Activated CD4-positive, alpha-beta T cell treated with anti-CD3 and anti-CD28 coated beads for 36 hours (primary cell): ENCODE results near the gene CUX1. TPM values are rescaled to one million over a fixed set of nuclear protein-coding genes. Genes with fewer than 3 reads are reported as not detected.
"Not testable (repeated sequence)": the region's sequence is repeated elsewhere in the genome, so short reads cannot be mapped to it uniquely, and the experiment has no call there.

ENCODE experiments used
- ATAC-seq: fragments of 200-7000 bp; cut with Tn5 transposase; one replicate; pipeline ENCODE4 v1.10.0; 2021; ENCODE audit warnings: mild to moderate bottlenecking, moderate library complexity
- CTCF ChIA-PET: fragments of 350-600 bp; sonication (Branson Sonifier 250); formaldehyde crosslinking; loops from one replicate; lab custom pipeline; 2021; ENCODE audit warnings: antibody characterized with exemption; lab: Charles Lee
- POLR2A ChIA-PET: fragments of 350-600 bp; sonication (Branson Sonifier 250); formaldehyde crosslinking; loops from one replicate; lab custom pipeline; 2021; ENCODE audit warnings: antibody characterized with exemption, inconsistent platforms; lab: Charles Lee
- DNase-seq: peaks from one replicate; pipeline ENCODE4 v3.0.0-alpha.2; 2020
- H3K27ac Mint-ChIP-seq: one replicate; pipeline ENCODE4 v1.8.0; 2021; ENCODE audit warnings: mixed read lengths
- H3K27me3 Mint-ChIP-seq: one replicate; pipeline ENCODE4 v1.8.0; 2021; ENCODE audit warnings: mixed read lengths
- H3K36me3 Mint-ChIP-seq: one replicate; pipeline ENCODE4 v1.8.0; 2021; ENCODE audit warnings: low read depth, mixed read lengths
- H3K4me1 Mint-ChIP-seq: one replicate; pipeline ENCODE4 v1.8.0; 2021; ENCODE audit warnings: mixed read lengths
- H3K4me3 Mint-ChIP-seq: one replicate; pipeline ENCODE4 v1.8.0; 2021; ENCODE audit warnings: mild to moderate bottlenecking, moderate library complexity, mixed read lengths
- H3K9me3 Mint-ChIP-seq: one replicate; pipeline ENCODE4 v1.8.0; 2021; ENCODE audit warnings: low read depth, mixed read lengths
- intact Hi-C, 2 experiments: fragments of 100-400 bp; cut with DNase I in 1 of 2; cut with micrococcal nuclease in 1 of 2; formaldehyde crosslinking; loops; one replicate each; pipeline versions ENCODE4 v1.14.2 to v1.15.1; 2022 to 2024; cut with DNase I, micrococcal nuclease
- total RNA-seq, 2 experiments: library from RNA; stranded (reverse); gene quantifications; one replicate each; pipeline ENCODE4 v1.2.3, GENCODE V29; 2021

The CUX1 gene
- total RNA-seq, 2 experiments from 2014 or later, result 21.6 to 23.5 TPM

DNA sequence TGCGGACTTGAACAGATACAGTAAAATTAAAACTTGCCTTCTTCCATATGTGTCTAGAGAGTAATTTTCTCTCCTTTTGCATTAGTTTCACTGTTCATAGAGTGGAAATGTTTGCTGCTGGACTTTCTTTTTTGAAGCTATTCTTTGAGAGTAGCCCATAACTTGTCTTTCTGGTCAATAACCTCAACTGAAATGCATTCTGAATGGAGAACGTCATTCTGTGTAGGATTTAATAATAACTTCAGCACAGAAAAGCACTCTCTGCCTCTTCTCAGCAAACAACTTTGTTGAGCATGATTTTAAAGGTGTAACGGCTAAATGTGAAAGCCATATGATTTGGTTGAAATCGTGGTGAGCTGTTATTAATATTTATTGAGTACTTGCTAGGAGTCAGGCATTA is 111.8 kb downstream of the CUX1 start:
- no peak for ATAC-seq
- Mint-ChIP-seq H3K27ac (no peak overlapping the region), H3K36me3 (peaks cover 6% of the 10 kb centered on the region), H3K9me3 (peaks cover 2% of the 10 kb centered on the region), H3K4me1 (peaks cover under 1% of the 10 kb centered on the region), H3K27me3 (no peaks in the 10 kb centered on the region), H3K4me3 (no peak overlapping the region)
- CTCF ChIA-PET, result no interaction called here
- no peak for DNase-seq
- POLR2A ChIA-PET, result interaction anchor here (0.6 kb wide), 1 partner anchor 68 kb away, joined by 9 read pairs; no protein-coding TSS in a partner anchor
- intact Hi-C loops, result no loop called here

GRCh38 chr7:101929911-101930310 is 112.5 kb downstream of the CUX1 start:
- H3K4me1 Mint-ChIP-seq, H3K27me3 Mint-ChIP-seq, H3K9me3 Mint-ChIP-seq, H3K36me3 Mint-ChIP-seq, ATAC-seq, intact Hi-C loops, H3K27ac Mint-ChIP-seq, H3K4me3 Mint-ChIP-seq, CTCF ChIA-PET, POLR2A ChIA-PET, DNase-seq: not testable (repeated sequence)

DNA sequence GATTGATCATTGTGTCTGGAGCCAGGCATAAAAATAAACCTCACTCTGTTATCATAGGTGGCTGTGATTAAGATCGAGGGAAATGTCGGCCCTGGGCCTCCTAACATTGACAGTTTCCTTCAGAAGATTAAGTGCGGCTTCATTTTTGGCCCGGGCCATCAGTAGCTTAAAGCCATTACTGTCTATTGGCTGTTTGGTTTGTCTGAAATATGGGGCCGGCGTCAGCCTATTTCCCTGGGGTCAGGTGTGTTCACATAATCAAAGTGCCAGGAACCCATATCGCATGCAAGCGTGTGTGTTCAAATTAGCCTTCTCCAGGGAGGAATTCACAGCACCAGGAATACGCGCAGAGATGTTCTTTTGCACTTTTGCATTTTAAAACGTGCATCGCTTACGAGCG is 114.7 kb downstream of the CUX1 start:
- Mint-ChIP-seq H3K4me1 (peaks cover 8% of the 10 kb centered on the region), H3K36me3 (peaks cover 4% of the 10 kb centered on the region), H3K9me3 (peaks cover 2% of the 10 kb centered on the region), H3K4me3 (no peak overlapping the region), H3K27me3 (no peaks in the 10 kb centered on the region), H3K27ac (no peak overlapping the region)
- intact Hi-C loops, result no loop called here
- ChIA-PET CTCF (no interaction called here), POLR2A (no interaction called here)
- no peak for DNase-seq
- no peak for ATAC-seq

DNA sequence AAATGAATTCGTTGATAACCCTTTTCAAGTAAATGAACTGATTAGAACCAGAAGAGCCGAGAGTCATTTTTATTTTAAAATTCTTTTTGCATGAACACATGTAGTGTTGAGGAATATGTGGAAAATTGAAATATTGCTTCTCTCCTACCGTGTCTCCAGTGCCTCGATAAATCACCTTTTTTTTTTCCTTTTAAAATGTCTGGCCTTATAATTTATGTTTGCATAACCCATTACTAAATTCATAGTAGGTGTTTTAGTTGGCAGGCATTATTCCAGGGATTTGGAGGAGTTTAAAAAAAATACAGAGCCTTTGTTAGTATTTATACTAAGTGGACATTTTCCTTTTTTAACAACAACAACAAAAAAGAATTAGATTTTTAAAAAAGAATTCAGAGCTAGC is 115.6 kb downstream of the CUX1 start:
- Mint-ChIP-seq H3K4me1 (peaks cover 8% of the 10 kb centered on the region), H3K27ac (no peak overlapping the region), H3K9me3 (peaks cover 2% of the 10 kb centered on the region), H3K4me3 (no peak overlapping the region), H3K36me3 (peaks cover 4% of the 10 kb centered on the region), H3K27me3 (no peaks in the 10 kb centered on the region)
- ATAC-seq, result no peak
- CTCF ChIA-PET, result no interaction called here
- POLR2A ChIA-PET, result no interaction called here
- no peak for DNase-seq
- intact Hi-C loops, result no loop called here

DNA sequence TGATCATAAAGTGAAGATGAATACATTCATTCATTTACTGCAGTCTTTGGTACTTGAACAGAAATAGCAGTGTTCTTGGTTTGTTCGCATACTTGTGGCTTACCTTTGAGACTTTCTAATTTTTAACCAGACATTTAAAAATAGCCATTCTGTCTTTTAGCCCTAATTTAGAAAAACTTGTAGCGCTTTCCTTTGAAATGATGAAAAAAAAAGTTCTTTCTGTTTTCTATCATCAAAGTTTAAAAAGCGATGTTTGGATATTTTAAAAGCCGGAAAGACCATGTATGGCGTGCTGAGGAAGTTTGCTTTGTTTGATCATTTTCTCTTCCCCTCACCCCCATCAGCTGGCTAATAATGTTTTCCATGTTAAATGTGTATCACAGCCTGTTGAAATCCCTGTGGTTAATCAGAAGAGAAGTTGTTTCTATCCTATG is 116.3 kb downstream of the CUX1 start:
- DNase-seq, result no peak
- POLR2A ChIA-PET, result no interaction called here
- H3K36me3 Mint-ChIP-seq, result peaks cover 4% of the 10 kb centered on the region
- peaks cover 8% of the 10 kb centered on the region for H3K4me1 Mint-ChIP-seq
- H3K4me3 Mint-ChIP-seq, result no peak overlapping the region
- intact Hi-C loops, result no loop called here
- no peak overlapping the region for H3K27ac Mint-ChIP-seq
- peaks cover 2% of the 10 kb centered on the region for H3K9me3 Mint-ChIP-seq
- CTCF ChIA-PET, result no interaction called here
- no peaks in the 10 kb centered on the region for H3K27me3 Mint-ChIP-seq
- no peak for ATAC-seq

GRCh38 chr7:101934618-101935017 is 117.2 kb downstream of the CUX1 start:
- no peak overlapping the region for H3K4me3 Mint-ChIP-seq
- peaks cover 2% of the 10 kb centered on the region for H3K9me3 Mint-ChIP-seq
- POLR2A ChIA-PET, result no interaction called here
- DNase-seq, result no peak
- no peak for ATAC-seq
- CTCF ChIA-PET, result no interaction called here
- peaks cover 11% of the 10 kb centered on the region for H3K4me1 Mint-ChIP-seq
- H3K27me3 Mint-ChIP-seq, result no peaks in the 10 kb centered on the region
- H3K36me3 Mint-ChIP-seq, result peaks cover 4% of the 10 kb centered on the region
- H3K27ac Mint-ChIP-seq, result no peak overlapping the region
- intact Hi-C loops, result no loop called here

DNA sequence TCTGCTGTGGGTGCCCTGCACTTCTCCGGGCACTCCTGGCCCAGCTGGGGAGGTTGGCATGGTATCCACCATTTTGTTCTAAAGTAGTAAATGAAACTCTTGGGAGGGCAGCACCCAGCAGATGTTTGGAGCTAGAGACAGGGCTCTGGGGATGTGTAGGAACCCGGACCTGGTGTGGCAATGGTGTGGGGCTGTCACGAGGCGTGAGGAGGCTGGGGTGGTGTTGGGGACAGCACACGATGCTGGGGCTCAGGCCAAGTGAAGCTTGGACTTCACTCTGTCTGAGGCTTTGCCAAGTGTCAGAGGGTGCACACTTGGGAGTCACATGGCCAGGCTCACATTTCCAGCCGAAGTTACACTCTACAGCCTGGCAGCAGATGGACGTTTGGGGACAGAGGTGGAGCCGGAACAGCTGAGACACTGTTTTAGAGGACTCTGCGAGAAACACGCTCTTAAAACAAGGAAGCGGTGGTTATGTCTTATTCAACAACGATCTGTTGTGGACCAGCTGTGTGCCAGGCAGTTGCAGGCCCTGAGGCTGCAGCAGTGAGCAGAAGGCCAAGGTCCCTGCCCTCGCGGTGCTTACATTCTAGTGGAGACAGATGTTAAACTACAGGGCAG is 118.2 kb downstream of the CUX1 start:
- no peaks in the 10 kb centered on the region for H3K9me3 Mint-ChIP-seq
- H3K27me3 Mint-ChIP-seq, result no peaks in the 10 kb centered on the region
- H3K4me3 Mint-ChIP-seq, result no peak overlapping the region
- no peak overlapping the region for H3K27ac Mint-ChIP-seq
- no peak for DNase-seq
- H3K36me3 Mint-ChIP-seq, result no peaks in the 10 kb centered on the region
- ChIA-PET POLR2A (interaction anchor here (0.6 kb wide), 1 partner anchor 56 kb away, joined by 3 read pairs; no protein-coding TSS in a partner anchor), CTCF (no interaction called here)
- peaks cover 11% of the 10 kb centered on the region for H3K4me1 Mint-ChIP-seq
- intact Hi-C loops, result no loop called here
- ATAC-seq, result no peak

- intact Hi-C loops, result no loop called here
- Mint-ChIP-seq H3K36me3 (no peaks in the 10 kb centered on the region), H3K9me3 (no peaks in the 10 kb centered on the region), H3K4me1 (peaks cover 11% of the 10 kb centered on the region), H3K4me3 (no peak overlapping the region), H3K27me3 (no peaks in the 10 kb centered on the region), H3K27ac (no peak overlapping the region)
- ATAC-seq, result no peak
- no peak for DNase-seq
- POLR2A ChIA-PET, result interaction anchor here (0.6 kb wide), 1 partner anchor 57 kb away, joined by 3 read pairs; no protein-coding TSS in a partner anchor
- CTCF ChIA-PET, result no interaction called here
Measured at GRCh38 chr7:101936223-101936610, 118.8 kb downstream of the CUX1 start.

DNA sequence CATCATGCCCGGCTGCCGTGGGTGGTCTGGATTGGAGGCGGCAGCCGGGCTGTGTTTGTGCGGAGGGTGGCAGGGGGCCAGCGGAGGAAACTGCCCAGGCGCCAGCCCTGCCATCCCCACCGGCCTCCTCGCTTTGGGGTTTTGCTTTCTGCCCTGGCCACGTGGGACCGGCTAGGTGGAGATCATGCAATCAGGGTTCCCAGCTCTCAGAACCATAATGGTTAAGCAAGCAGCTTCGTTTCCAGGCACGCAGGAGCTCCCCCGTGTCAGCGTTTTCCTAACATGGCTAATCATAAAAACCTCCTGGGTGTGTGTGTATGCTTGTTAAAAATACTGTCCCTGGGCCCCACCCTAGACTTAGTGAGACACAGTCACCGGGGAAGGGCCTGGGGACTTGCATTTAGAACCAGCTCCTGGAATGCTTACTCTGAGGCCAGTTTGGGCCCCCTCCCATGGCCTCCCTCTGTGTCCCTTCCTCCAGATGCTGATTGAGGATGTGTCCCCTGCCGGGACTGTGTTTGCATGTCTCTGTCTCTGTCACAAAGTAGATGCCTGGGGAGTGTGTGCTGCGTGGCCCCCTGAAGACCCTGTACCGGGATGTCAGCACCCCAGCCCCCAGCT is 119.3 kb downstream of the CUX1 start:
- no peak overlapping the region for H3K4me3 Mint-ChIP-seq
- no peaks in the 10 kb centered on the region for H3K36me3 Mint-ChIP-seq
- H3K27me3 Mint-ChIP-seq, result no peaks in the 10 kb centered on the region
- no peak overlapping the region for H3K27ac Mint-ChIP-seq
- no peak for ATAC-seq
- peaks cover 15% of the 10 kb centered on the region for H3K4me1 Mint-ChIP-seq
- ChIA-PET CTCF (no interaction called here), POLR2A (no interaction called here)
- intact Hi-C loops, result no loop called here
- no peak for DNase-seq
- no peaks in the 10 kb centered on the region for H3K9me3 Mint-ChIP-seq

- ChIA-PET CTCF (interaction anchor here (1.1 kb wide), 1 partner anchor 13 kb away, joined by 4 read pairs; no protein-coding TSS in a partner anchor), POLR2A (interaction anchor here (0.6 kb wide), 1 partner anchor 82 kb away, joined by 3 read pairs; no protein-coding TSS in a partner anchor)
- H3K27ac Mint-ChIP-seq, result no peak overlapping the region
Measured at GRCh38 chr7:101937717-101938514, 120.5 kb downstream of the CUX1 start.

DNA sequence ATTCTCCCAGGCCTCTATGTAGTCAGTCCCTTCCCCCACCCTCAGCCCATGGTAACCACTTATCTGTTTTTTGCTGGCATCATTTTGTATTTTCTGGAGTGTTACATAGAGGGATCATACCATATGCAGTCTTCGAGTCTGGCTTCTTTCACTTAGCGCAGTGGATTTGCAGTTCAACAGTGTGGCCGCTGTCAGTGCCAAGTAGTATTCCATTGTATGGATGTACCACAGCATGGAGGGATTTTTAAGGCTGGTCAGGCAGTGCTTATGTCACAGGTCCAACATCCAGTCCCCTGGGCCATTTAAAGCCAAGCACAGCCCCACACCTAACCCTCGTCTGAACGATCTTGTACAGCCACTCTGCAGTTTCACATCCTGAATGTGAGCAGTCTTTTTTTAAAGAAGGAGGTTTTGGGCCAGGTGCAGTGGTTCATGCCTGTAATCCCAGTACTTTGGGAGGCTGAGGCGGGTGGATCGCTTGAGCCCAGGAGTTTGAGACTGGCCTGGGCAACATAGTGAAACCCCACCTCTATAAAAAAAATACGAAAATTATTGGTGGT is 121.8 kb downstream of the CUX1 start:
- DNase-seq (no peak), ATAC-seq (no peak)
- CTCF ChIA-PET, result no interaction called here
- POLR2A ChIA-PET, result no interaction called here
- no peak overlapping the region for H3K4me3 Mint-ChIP-seq
- H3K27ac Mint-ChIP-seq, result no peak overlapping the region
- H3K9me3 Mint-ChIP-seq, result no peaks in the 10 kb centered on the region
- H3K4me1 Mint-ChIP-seq, result peaks cover 17% of the 10 kb centered on the region
- intact Hi-C loops, result no loop called here
- no peaks in the 10 kb centered on the region for H3K36me3 Mint-ChIP-seq
- no peaks in the 10 kb centered on the region for H3K27me3 Mint-ChIP-seq

More at GRCh38 chr7:101937717-101938514, 120.5 kb downstream of the CUX1 start:
- H3K4me1 Mint-ChIP-seq, result peaks cover 17% of the 10 kb centered on the region
- intact Hi-C loops, result no loop called here
- H3K9me3 Mint-ChIP-seq, result no peaks in the 10 kb centered on the region
- no peaks in the 10 kb centered on the region for H3K36me3 Mint-ChIP-seq
- DNase-seq (no peak), ATAC-seq (no peak)
- H3K27me3 Mint-ChIP-seq, result no peaks in the 10 kb centered on the region
- H3K4me3 Mint-ChIP-seq, result no peak overlapping the region
